ENCODE data around the gene CRMP1.

GRCh38 chr4:5883916-5884315 lies 9.0 kb downstream of the CRMP1 start:
- no peak for TF ChIP-seq CTCF (IDR thresholded peaks at IDR 0.05; ENCODE audit: insufficient read depth, low read depth, low read length)
- no peak for TF ChIP-seq EZH2 (IDR thresholded peaks at IDR 0.05; ENCODE audit: insufficient read depth, low read length)
